Thyroid gland (tissue), 4 donors: Measurements from ENCODE around the gene PUS7L.

Experiments used
- CTCF ChIP-seq, 6 experiments: fragments of 200-600 bp in 3 of 6; fragments of 450-650 bp in 3 of 6; sonication (generic) in 3 of 6; IDR thresholded peaks; one replicate each; pipeline ENCODE4 v1.5.1; 2016 to 2019; ENCODE audit warnings: antibody characterized with exemption in 6 of 6, mild to moderate bottlenecking in 2 of 6, inconsistent platforms in 1 of 6, moderate library complexity in 1 of 6
- POLR2A ChIP-seq, 2 donors: fragments of 450-650 bp; IDR thresholded peaks; one replicate each; pipeline ENCODE4 v1.6.1; 2017; ENCODE audit warnings: antibody characterized with exemption in 2 of 2, mild to moderate bottlenecking in 2 of 2, moderate library complexity in 1 of 2

GRCh38 chr12:43675048-43675904, 83.3 kb downstream of the PUS7L start:
- TF ChIP-seq CTCF (IDR thresholded peaks at IDR 0.05) (no peak), POLR2A (IDR thresholded peaks at IDR 0.05) (no peak)
